Stimulated activated CD4-positive, alpha-beta T cell treated with anti-CD3 and anti-CD28 coated beads, Interleukin-15, amount 100 ng/mL, for 24 hours (primary cell): Measurements from ENCODE around the gene SERPINB11.
"Not testable (repeated sequence)": the region's sequence is repeated elsewhere in the genome, so short reads cannot be mapped to it uniquely, and the experiment has no call there.

Source experiments
- DNase-seq: peaks from one replicate; pipeline ENCODE4 v3.0.0-alpha.2; 2020

The SERPINB11 gene

GRCh38 chr18:63730773-63731172 is 28.0 kb downstream of the SERPINB11 start:
- no peak for DNase-seq

GRCh38 chr18:63731215-63731614 is 28.5 kb downstream of the SERPINB11 start:
- DNase-seq = no peak

- no peak for DNase-seq
Observed at GRCh38 chr18:63736876-63737275, 34.1 kb downstream of the SERPINB11 start.

- DNase-seq = no peak
Observed at GRCh38 chr18:63741769-63742168, 39.0 kb downstream of the SERPINB11 start.

- DNase-seq = no peak
Observed at GRCh38 chr18:63747006-63747405, 44.2 kb downstream of the SERPINB11 start.

GRCh38 chr18:63749489-63749888 is 46.7 kb downstream of the SERPINB11 start:
- DNase-seq = no peak

GRCh38 chr18:63752636-63753035 is 49.9 kb downstream of the SERPINB11 start:
- no peak for DNase-seq

GRCh38 chr18:63753676-63754075 is 50.9 kb downstream of the SERPINB11 start:
- no peak for DNase-seq

GRCh38 chr18:63757541-63757940 is 54.8 kb downstream of the SERPINB11 start:
- DNase-seq = no peak

GRCh38 chr18:63758615-63759240 is 56.0 kb downstream of the SERPINB11 start:
- no peak for DNase-seq

- not testable (repeated sequence) for DNase-seq
Observed at GRCh38 chr18:63759786-63760185, 57.0 kb downstream of the SERPINB11 start.

GRCh38 chr18:63762518-63762917 is 59.8 kb downstream of the SERPINB11 start:
- DNase-seq = no peak

GRCh38 chr18:63763831-63764600 is 61.3 kb downstream of the SERPINB11 start:
- no peak for DNase-seq

GRCh38 chr18:63765837-63766236 is 63.1 kb downstream of the SERPINB11 start:
- no peak for DNase-seq
